Measurements from ENCODE around the gene TLCD5.

DNA sequence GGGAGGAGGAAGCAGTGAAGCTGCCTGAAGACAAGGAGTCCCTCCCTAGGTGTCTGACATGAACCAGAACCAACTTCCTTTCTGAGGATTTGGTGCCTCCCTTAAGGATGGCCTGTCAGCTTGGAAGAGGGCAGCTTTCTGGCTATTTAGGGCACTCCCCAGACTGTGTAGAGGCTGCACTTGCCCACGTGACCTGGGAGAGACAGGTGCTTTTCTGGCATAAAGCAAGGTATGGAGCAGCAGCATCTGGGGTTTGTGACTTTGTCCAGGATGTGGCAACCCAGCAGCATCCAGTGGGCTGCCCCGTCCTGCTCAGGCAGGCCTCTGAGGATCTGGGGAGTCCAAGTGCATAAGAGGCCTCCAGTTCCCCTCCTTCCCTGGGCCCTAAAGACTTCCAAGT, 42.0 kb upstream of the TLCD5 start:
- TF ChIP-seq, protein P1, sequence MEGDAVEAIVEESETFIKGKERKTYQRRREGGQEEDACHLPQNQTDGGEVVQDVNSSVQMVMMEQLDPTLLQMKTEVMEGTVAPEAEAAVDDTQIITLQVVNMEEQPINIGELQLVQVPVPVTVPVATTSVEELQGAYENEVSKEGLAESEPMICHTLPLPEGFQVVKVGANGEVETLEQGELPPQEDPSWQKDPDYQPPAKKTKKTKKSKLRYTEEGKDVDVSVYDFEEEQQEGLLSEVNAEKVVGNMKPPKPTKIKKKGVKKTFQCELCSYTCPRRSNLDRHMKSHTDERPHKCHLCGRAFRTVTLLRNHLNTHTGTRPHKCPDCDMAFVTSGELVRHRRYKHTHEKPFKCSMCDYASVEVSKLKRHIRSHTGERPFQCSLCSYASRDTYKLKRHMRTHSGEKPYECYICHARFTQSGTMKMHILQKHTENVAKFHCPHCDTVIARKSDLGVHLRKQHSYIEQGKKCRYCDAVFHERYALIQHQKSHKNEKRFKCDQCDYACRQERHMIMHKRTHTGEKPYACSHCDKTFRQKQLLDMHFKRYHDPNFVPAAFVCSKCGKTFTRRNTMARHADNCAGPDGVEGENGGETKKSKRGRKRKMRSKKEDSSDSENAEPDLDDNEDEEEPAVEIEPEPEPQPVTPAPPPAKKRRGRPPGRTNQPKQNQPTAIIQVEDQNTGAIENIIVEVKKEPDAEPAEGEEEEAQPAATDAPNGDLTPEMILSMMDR (conservative IDR thresholded peaks at IDR 0.05) = no peak
- no peak for TF ChIP-seq EZH2 (IDR thresholded peaks at IDR 0.05; ENCODE audit: low read depth)
